Myometrial cell (primary cell): ENCODE results near the gene ZC3H12A. TPM values are rescaled to one million over a fixed set of nuclear protein-coding genes. Genes with fewer than 3 reads are reported as not detected.

ENCODE experiments used
- total RNA-seq: library from RNA; depleted of rRNA; stranded (reverse); fragments of >200 nt; gene quantifications from 2 replicates; pipeline ENCODE4 v1.2.3, GENCODE V29; 2015

The ZC3H12A gene
- total RNA-seq = 12.1 and 18.1 TPM in 2 replicates

GRCh38 chr1:37474046-37474696 is at the start of gene ZC3H12A:
TSS of gene ZC3H12A (plus strand) at chr1:37474580. CDS start at chr1:37475497, 917 bp downstream.

GRCh38 chr1:37514350-37515184 is 40.2 kb downstream of the ZC3H12A start, which contains the start of gene MEAF6:
TSS of gene MEAF6 (minus strand) at chr1:37514766. CDS start at chr1:37514746, 20 bp downstream.

Other genes with a start within 250 kb of the ZC3H12A start
- 58.8 and 66.5 TPM in 2 replicates for gene MEAF6, start 40.2 kb downstream of the ZC3H12A start, total RNA-seq
- gene SNIP1, start 79.7 kb downstream of the ZC3H12A start, total RNA-seq = 5.5 and 13.3 TPM in 2 replicates
- 9.6 and 13.5 TPM in 2 replicates for gene DNALI1, start 82.4 kb downstream of the ZC3H12A start, total RNA-seq
- gene GNL2, start 121.4 kb downstream of the ZC3H12A start, total RNA-seq = 28.5 and 38.3 TPM in 2 replicates
- 0.18 TPM in 1 of 2 replicates, not detected in the other for gene RSPO1, start 160.3 kb downstream of the ZC3H12A start, total RNA-seq
- 23.4 and 31.4 TPM in 2 replicates for gene CDCA8, start 217.9 kb downstream of the ZC3H12A start, total RNA-seq